Thyroid gland (tissue), 4 donors: Measurements from ENCODE around the gene SHISAL1. TPM values are rescaled to one million over a fixed set of nuclear protein-coding genes. Genes with fewer than 3 reads are reported as not detected.

Experiments
- DNase-seq, 2 donors: peaks; one replicate each; pipeline ENCODE4 v3.0.0-alpha.2; 2019
- H3K27ac ChIP-seq, 3 donors: fragments of 200-600 bp; sonication (generic); 1 replicate in 2 of 3; 2 replicates in 1 of 3; pipeline ENCODE4 v1.5.1; 2016 to 2019; ENCODE audit warnings: mild to moderate bottlenecking in 1 of 3, moderate library complexity in 1 of 3
- H3K27me3 ChIP-seq: fragments of 200-600 bp; sonication (generic); one replicate; pipeline ENCODE4 v1.5.1; 2019
- H3K36me3 ChIP-seq, 2 donors: fragments of 200-600 bp; sonication (generic); one replicate each; pipeline ENCODE4 v1.5.1; 2016 to 2019
- H3K4me1 ChIP-seq, 2 donors: fragments of 200-600 bp; sonication (generic); one replicate each; pipeline ENCODE4 v1.5.1; 2017 to 2019
- H3K4me3 ChIP-seq, 3 donors: fragments of 200-600 bp; sonication (generic); replicated peaks in 1 of 3; 1 replicate in 2 of 3; 2 replicates in 1 of 3; pipeline ENCODE4 v1.5.1; 2016; ENCODE audit warnings: mild to moderate bottlenecking in 1 of 3
- H3K9me3 ChIP-seq: fragments of 200-600 bp; sonication (generic); one replicate; pipeline ENCODE4 v1.5.1; 2017
- CTCF ChIP-seq, 6 experiments: fragments of 200-600 bp in 3 of 6; fragments of 450-650 bp in 3 of 6; sonication (generic) in 3 of 6; IDR thresholded peaks; one replicate each; pipeline ENCODE4 v1.5.1; 2016 to 2019; ENCODE audit warnings: antibody characterized with exemption in 6 of 6, mild to moderate bottlenecking in 2 of 6, inconsistent platforms in 1 of 6, moderate library complexity in 1 of 6
- POLR2A ChIP-seq, 2 donors: fragments of 450-650 bp; IDR thresholded peaks; one replicate each; pipeline ENCODE4 v1.6.1; 2017; ENCODE audit warnings: antibody characterized with exemption in 2 of 2, mild to moderate bottlenecking in 2 of 2, moderate library complexity in 1 of 2
- WGBS, 2 donors: methylation state at CpG; one replicate each; pipeline ENCODE4 v1.1.5; 2017; 5-methylcytosine and 5-hydroxymethylcytosine counted together
- intact Hi-C: fragments of 100-400 bp; cut with DNase I; formaldehyde crosslinking; loops from one replicate; pipeline ENCODE4 v1.15.1; 2023
- total RNA-seq, 4 donors: library from RNA; depleted of rRNA; stranded (reverse); fragments of >200 nt; gene quantifications; one replicate each; pipeline ENCODE4 v1.2.3, GENCODE V29; 2016

Gene SHISAL1
- total RNA-seq, 4 donors from 2014 or later = 0.22 to 1.9 (median 1.0) TPM

- TF ChIP-seq CTCF (IDR thresholded peaks at IDR 0.05) = no peak
- no peak for TF ChIP-seq POLR2A (IDR thresholded peaks at IDR 0.05)
- Histone ChIP-seq H3K27ac (no peak overlapping the region), H3K27me3 (no peaks in the 10 kb centered on the region), H3K36me3 (no peaks in the 10 kb centered on the region), H3K4me1 (peaks cover 0 to 4% of the 10 kb centered on the region in 2 donors), H3K9me3 (no peaks in the 10 kb centered on the region), H3K4me3 (no peak overlapping the region)
- intact Hi-C loops = no loop called here
- no peak for DNase-seq
- 79 to 84% methylated on average over 4 of the region's 4 CpGs for WGBS, 2 donors
Measured at GRCh38 chr22:44210722-44211121, 102.0 kb downstream of the SHISAL1 start.

DNA sequence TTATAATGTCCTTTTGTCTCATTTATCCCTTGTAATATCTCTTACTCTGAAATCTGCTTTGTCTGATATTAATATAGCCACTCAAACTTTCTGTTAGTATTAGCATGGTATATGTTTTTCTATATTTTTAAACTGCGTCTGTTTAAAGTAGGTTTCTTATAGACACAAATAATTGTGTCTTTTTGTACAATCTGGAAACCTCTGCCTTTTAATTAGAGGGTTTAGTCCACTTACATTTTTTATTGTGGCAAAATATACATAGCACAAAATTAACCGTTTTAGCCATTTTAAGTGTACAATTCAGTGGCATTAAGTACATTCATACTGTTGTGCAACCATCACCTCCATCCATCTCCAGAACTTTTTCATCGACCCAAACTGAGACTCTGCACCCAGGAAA, 103.4 kb downstream of the SHISAL1 start:
- 95 to 97% methylated on average over 3 of the region's 3 CpGs for WGBS, 2 donors
- no peaks in the 10 kb centered on the region for H3K9me3 ChIP-seq
- intact Hi-C loops = no loop called here
- no peak overlapping the region for H3K4me3 ChIP-seq
- no peaks in the 10 kb centered on the region for H3K36me3 ChIP-seq
- H3K4me1 ChIP-seq = peaks cover 0 to 4% of the 10 kb centered on the region in 2 donors
- TF ChIP-seq CTCF (IDR thresholded peaks at IDR 0.05) (no peak), POLR2A (IDR thresholded peaks at IDR 0.05) (no peak)
- DNase-seq = no peak
- no peak overlapping the region for H3K27ac ChIP-seq
- H3K27me3 ChIP-seq = no peaks in the 10 kb centered on the region

- H3K9me3 ChIP-seq = no peaks in the 10 kb centered on the region
- no peaks in the 10 kb centered on the region for H3K27me3 ChIP-seq
- DNase-seq = no peak
- H3K36me3 ChIP-seq = no peaks in the 10 kb centered on the region
- H3K4me1 ChIP-seq = peaks cover 0 to 4% of the 10 kb centered on the region in 2 donors
- intact Hi-C loops = no loop called here
- H3K4me3 ChIP-seq = no peak overlapping the region
- TF ChIP-seq POLR2A (IDR thresholded peaks at IDR 0.05) = no peak
- no peak for TF ChIP-seq CTCF (IDR thresholded peaks at IDR 0.05)
- no peak overlapping the region for H3K27ac ChIP-seq
- WGBS, 2 donors = 85 to 90% methylated on average over 4 of the region's 4 CpGs
Measured at GRCh38 chr22:44207981-44208317, 104.8 kb downstream of the SHISAL1 start.

DNA sequence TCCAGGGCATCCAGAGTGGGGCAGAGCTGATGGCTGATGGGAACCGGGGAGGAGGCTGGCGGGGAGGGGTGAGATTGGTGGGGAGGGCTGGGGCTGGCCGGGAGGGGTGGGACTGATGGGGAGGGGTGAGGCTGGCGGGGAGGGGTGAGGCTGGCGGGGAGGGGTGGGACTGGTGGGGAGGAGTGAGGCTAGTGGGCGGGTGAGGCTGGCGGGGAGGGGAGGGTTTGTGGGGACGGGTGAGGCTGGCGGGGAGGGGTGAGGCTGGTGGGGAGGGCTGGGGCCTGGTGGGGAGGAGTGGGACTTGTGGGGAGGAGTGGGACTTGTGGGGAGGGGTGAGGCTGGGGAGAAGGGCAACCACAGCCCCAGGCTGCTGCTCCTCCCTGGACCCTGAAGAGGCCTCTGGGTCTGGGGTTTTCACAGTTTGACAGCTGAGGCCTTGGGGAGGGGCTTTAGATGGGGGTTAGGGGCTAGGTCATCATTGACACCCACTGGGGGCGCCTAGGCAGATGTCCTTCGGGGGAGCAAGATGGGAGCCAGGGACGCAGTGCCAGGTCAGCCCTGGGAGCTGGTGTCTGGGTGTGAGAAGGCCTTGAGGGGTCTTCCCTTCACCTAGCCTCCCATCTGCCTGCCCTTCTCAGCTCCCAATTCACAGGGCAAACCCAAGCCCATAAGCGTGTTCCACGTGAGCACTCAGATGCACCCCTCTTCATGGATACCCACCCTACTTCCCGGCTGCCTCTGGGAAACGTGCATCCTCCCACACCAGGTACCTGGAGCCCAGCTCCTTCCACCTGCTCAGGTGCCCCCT, 105.4 kb downstream of the SHISAL1 start:
- DNase-seq = no peak
- H3K9me3 ChIP-seq = no peaks in the 10 kb centered on the region
- peaks cover 0 to under 1% of the 10 kb centered on the region in 2 donors for H3K4me1 ChIP-seq
- TF ChIP-seq POLR2A (IDR thresholded peaks at IDR 0.05) (no peak), CTCF (IDR thresholded peaks at IDR 0.05) (no peak)
- H3K36me3 ChIP-seq = no peaks in the 10 kb centered on the region
- WGBS, 2 donors = 88 to 89% methylated on average over 9 to 11 of the region's 16 CpGs
- H3K27me3 ChIP-seq = no peaks in the 10 kb centered on the region
- H3K4me3 ChIP-seq = no peak overlapping the region
- H3K27ac ChIP-seq = no peak overlapping the region
- intact Hi-C loops = no loop called here

- no peaks in the 10 kb centered on the region for H3K27me3 ChIP-seq
- intact Hi-C loops = no loop called here
- no peak for DNase-seq
- 79 to 81% methylated on average over 7 of the region's 8 CpGs for WGBS, 2 donors
- no peaks in the 10 kb centered on the region for H3K36me3 ChIP-seq
- no peaks in the 10 kb centered on the region for H3K9me3 ChIP-seq
- H3K27ac ChIP-seq = no peak overlapping the region
- H3K4me1 ChIP-seq = no peaks in the 10 kb centered on the region
- no peak for TF ChIP-seq CTCF (IDR thresholded peaks at IDR 0.05)
- TF ChIP-seq POLR2A (IDR thresholded peaks at IDR 0.05) = no peak
- H3K4me3 ChIP-seq = no peak overlapping the region
Measured at GRCh38 chr22:44206696-44207095, 106.1 kb downstream of the SHISAL1 start.
